BLaER1 treated with 17β-estradiol and CSF1 and Interleukin-3, amounts not matched to agents 10 nM and 100 nM (cell line): ENCODE data around the gene NETO1.

Experiments used
- H3K27ac ChIP-seq, 11 experiments: shearing (Covaris generic); formaldehyde crosslinking; 2 replicates each; pipeline ENCODE4 v1.8.1; 2022
- H3K27me3 ChIP-seq, 11 experiments: shearing (Covaris generic); formaldehyde crosslinking; 2 replicates each; pipeline ENCODE4 v1.8.1; 2022
- H3K36me3 ChIP-seq, 11 experiments: shearing (Covaris generic); formaldehyde crosslinking; 2 replicates each; pipeline ENCODE4 v1.8.1; 2022
- H3K4me1 ChIP-seq, 10 experiments: shearing (Covaris generic); formaldehyde crosslinking; 2 replicates each; pipeline ENCODE4 v1.8.1; 2022
- H3K4me2 ChIP-seq, 11 experiments: shearing (Covaris generic); formaldehyde crosslinking; 2 replicates each; pipeline ENCODE4 v1.8.1; 2022
- H3K4me3 ChIP-seq, 10 experiments: shearing (Covaris generic); formaldehyde crosslinking; 2 replicates each; pipeline ENCODE4 v1.8.1; 2022
- H3K9ac ChIP-seq, 11 experiments: shearing (Covaris generic); formaldehyde crosslinking; 2 replicates each; pipeline ENCODE4 v1.8.1; 2022
- H3K9me3 ChIP-seq, 11 experiments: shearing (Covaris generic); formaldehyde crosslinking; replicated peaks in 1 of 11; 2 replicates each; pipeline ENCODE4 v1.8.1; 2022
- H4K20me1 ChIP-seq, 11 experiments: shearing (Covaris generic); formaldehyde crosslinking; 2 replicates each; pipeline ENCODE4 v1.8.1; 2022
- Cebpa-rat ChIP-seq, 11 experiments: shearing (Covaris generic); IDR thresholded peaks; 2 replicates each; pipeline ENCODE4 v1.8.1; 2022

Gene NETO1

DNA sequence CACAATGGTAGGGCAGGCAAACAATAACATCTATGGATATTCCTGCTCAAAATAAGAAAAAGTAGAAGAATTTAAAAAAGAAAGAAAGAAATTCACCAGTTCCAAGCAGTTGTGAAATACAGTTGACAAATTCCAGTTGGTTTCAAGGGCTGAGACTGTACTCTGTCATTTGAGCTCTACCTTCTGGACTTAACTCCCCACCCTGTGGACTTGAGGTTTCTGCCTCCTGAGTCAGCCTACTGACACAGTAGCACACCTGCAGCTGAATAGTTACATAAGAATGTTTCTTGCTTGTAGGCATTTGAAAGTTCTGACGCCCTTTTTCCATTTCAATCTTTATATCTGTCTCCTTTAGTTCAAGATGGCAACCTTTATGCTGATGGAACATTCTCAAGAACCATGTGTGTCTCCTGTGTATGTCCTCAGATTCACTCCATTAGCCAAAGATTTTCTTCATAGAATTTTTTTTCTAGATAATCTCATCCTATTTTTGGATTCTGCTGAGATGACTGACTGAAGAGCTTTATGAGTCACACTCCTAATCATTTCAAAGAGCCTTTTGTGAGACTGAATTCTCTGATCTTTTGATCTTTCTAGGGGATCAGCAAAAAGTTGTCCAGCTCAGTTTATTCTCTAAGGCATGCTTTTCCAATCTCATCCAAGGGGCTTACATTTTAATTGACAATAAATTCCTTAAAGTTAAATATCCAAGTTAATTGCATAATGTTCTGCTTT lies 19.1 kb downstream of the NETO1 start:
- Histone ChIP-seq H3K4me3 (no peak overlapping the region), H4K20me1 (no peaks in the 10 kb centered on the region), H3K27me3 (no peaks in the 10 kb centered on the region), H3K9me3 (no peaks in the 10 kb centered on the region), H3K4me1 (no peaks in the 10 kb centered on the region), H3K27ac (no peak overlapping the region), H3K4me2 (no peak overlapping the region), H3K36me3 (no peaks in the 10 kb centered on the region), H3K9ac (no peak overlapping the region)
- no peak for TF ChIP-seq Cebpa-rat (IDR thresholded peaks at IDR 0.05)

DNA sequence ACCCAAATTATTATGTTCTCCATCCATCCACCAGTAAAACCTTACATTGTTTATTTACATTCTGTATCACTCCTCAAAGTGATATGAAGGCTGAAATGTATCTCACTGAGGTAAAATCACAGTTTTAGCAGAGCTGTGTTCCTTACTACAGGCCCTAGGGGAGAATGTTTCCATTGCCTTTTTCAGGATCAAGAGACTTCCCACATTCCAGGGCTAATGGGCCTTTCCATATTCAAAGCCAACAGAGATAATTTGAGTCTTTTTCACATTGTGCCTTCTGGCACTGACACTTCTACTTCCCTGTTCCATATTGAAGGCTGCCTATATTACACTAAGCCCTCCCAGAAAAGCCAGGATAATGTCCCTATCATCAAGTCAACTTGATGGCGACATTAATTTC lies 20.0 kb downstream of the NETO1 start:
- H3K27ac ChIP-seq: no peak overlapping the region
- no peak overlapping the region for H3K4me3 ChIP-seq
- H4K20me1 ChIP-seq: no peaks in the 10 kb centered on the region
- no peaks in the 10 kb centered on the region for H3K9me3 ChIP-seq
- no peak overlapping the region for H3K9ac ChIP-seq
- H3K4me1 ChIP-seq: no peaks in the 10 kb centered on the region
- no peak overlapping the region for H3K4me2 ChIP-seq
- H3K36me3 ChIP-seq: no peaks in the 10 kb centered on the region
- no peaks in the 10 kb centered on the region for H3K27me3 ChIP-seq
- no peak for TF ChIP-seq Cebpa-rat (IDR thresholded peaks at IDR 0.05)

DNA sequence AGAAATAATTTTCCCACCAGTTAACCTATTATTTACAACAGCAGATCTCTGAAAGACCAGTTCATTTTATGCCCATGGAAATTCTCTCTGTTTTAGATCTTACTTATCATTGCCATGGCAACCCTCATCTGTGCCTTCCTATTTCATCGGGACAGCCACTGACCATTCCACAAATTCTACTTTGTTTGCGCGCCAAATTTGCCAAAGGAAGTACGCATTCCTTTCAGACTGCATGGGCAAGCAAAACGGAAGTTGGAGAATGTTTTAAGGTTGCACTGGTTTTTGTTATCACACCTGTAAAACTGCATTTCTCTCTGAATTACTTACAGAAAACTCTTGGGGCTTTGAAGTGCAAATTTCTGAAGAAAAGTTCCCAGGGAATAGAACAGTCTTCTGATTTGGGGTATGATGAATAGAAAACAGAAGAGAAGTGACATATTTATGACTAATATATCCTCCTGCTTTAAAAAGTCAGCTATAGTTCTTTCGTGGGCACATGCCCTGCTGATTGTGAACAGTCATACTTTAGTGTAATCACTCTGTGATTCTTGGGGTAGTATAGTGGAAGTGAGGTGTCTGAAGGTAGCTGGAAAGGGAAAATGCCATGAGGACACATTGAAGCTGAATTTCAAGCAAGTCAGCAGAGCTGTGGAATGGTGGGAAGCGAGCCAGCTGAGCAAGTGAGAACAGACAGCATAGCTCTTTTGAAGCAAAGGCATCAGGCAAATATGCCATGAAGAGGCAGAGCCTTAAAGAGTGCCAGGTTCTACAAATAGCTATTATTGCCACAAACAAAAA lies 20.9 kb downstream of the NETO1 start:
- H4K20me1 ChIP-seq: no peaks in the 10 kb centered on the region
- H3K27me3 ChIP-seq: no peaks in the 10 kb centered on the region
- no peaks in the 10 kb centered on the region for H3K4me1 ChIP-seq
- no peak overlapping the region for H3K27ac ChIP-seq
- H3K4me2 ChIP-seq: no peak overlapping the region
- TF ChIP-seq Cebpa-rat (IDR thresholded peaks at IDR 0.05): no peak
- H3K9ac ChIP-seq: no peak overlapping the region
- H3K36me3 ChIP-seq: no peaks in the 10 kb centered on the region
- no peaks in the 10 kb centered on the region for H3K9me3 ChIP-seq
- H3K4me3 ChIP-seq: no peak overlapping the region

DNA sequence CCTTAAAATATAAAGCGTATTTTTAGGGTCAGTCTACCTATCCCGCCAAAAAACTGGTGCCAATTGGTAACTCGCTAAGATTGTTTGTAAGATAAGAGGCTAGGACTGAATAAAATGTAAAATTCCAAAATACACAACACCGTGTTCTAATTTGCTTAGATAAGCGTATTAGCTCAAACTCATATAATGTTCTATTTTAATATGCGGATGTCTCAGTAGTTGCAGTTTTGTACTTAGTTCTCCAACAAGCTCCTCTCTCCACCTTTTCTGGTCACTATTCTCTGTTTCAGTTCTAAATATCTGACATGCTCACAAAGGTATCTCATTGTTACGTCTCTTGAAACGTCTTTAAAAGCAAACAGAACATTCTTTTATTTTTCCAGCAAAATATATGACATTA lies 24.0 kb downstream of the NETO1 start:
- no peaks in the 10 kb centered on the region for H3K9me3 ChIP-seq
- H3K9ac ChIP-seq: no peak overlapping the region
- no peaks in the 10 kb centered on the region for H4K20me1 ChIP-seq
- no peak overlapping the region for H3K4me2 ChIP-seq
- H3K36me3 ChIP-seq: no peaks in the 10 kb centered on the region
- no peak for TF ChIP-seq Cebpa-rat (IDR thresholded peaks at IDR 0.05)
- no peaks in the 10 kb centered on the region for H3K27me3 ChIP-seq
- H3K4me3 ChIP-seq: no peak overlapping the region
- no peaks in the 10 kb centered on the region for H3K4me1 ChIP-seq
- H3K27ac ChIP-seq: no peak overlapping the region

DNA sequence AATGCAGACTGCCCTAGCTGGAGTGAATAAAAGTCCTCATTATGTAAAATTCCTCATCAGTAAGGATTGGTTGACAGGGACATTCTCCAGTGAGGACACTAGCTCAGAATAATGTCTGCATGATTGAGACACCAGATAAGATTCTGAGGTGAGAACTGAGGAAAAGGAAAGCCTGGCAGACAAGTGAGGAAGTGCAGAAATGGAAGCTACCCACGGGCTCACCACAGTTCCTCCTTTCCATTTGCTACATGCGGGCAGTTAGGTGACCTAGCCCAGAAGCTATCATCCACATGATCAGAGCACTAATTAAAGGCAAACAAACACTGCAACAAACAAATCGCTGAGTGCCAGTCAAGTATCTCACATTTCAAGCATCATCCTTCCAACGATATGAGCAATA lies 27.7 kb downstream of the NETO1 start:
- H3K9ac ChIP-seq: no peak overlapping the region
- H3K27me3 ChIP-seq: no peaks in the 10 kb centered on the region
- no peak for TF ChIP-seq Cebpa-rat (IDR thresholded peaks at IDR 0.05)
- H3K36me3 ChIP-seq: no peaks in the 10 kb centered on the region
- H3K9me3 ChIP-seq: no peaks in the 10 kb centered on the region
- H4K20me1 ChIP-seq: no peaks in the 10 kb centered on the region
- H3K4me2 ChIP-seq: no peak overlapping the region
- H3K4me3 ChIP-seq: no peak overlapping the region
- no peaks in the 10 kb centered on the region for H3K4me1 ChIP-seq
- H3K27ac ChIP-seq: no peak overlapping the region

DNA sequence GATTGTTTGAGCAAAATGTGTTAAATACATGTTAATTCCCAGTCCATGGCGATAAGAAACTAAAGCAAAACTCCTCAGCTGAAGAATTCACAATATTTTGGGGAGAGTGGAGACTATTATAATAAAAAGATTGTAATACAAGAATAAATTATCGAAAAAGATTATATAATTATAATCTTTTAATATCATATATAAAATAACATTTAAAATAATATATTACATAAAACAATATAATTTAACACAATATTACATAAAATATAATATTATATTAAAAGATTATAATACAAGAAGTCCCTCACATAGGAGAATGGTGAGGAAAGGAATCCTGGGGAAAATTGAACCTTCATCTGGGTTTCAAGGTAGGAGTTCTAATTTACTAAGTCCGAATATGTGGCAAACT lies 33.1 kb downstream of the NETO1 start:
- H3K4me2 ChIP-seq: no peak overlapping the region
- no peaks in the 10 kb centered on the region for H3K27me3 ChIP-seq
- no peaks in the 10 kb centered on the region; a peak in 1 of 22 replicates for H4K20me1 ChIP-seq
- no peaks in the 10 kb centered on the region for H3K9me3 ChIP-seq
- peaks cover 0 to 8% (median 3%) of the 10 kb centered on the region in 10 experiments; a peak in 5 of 20 replicates for H3K4me1 ChIP-seq
- H3K36me3 ChIP-seq: no peaks in the 10 kb centered on the region
- H3K27ac ChIP-seq: no peak overlapping the region
- H3K9ac ChIP-seq: no peak overlapping the region
- no peak for TF ChIP-seq Cebpa-rat (IDR thresholded peaks at IDR 0.05)
- no peak overlapping the region for H3K4me3 ChIP-seq

DNA sequence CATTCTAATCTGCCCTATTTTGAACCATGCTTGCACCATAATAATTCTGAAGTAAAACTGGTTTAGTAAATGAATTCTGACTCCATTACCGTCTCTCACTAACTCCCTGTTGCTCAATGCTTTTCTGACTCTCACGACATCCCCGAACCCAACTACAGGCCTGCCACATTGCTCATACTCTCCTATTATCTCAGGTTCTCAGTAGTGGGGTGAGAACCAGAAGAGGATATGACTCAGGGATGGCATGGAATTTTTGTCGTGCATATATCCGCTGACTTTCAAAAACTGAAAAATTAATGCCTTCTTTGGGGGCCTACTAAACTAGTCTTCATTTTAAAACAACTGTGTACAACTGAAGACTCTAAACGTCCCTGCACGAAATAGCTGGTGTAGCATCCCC lies 34.3 kb downstream of the NETO1 start:
- Histone ChIP-seq H4K20me1 (no peaks in the 10 kb centered on the region; a peak in 1 of 22 replicates), H3K4me2 (no peak overlapping the region), H3K27ac (no peak overlapping the region), H3K9me3 (no peaks in the 10 kb centered on the region), H3K27me3 (no peaks in the 10 kb centered on the region), H3K4me1 (peaks cover 0 to 10% (median 5%) of the 10 kb centered on the region in 10 experiments; a peak in 5 of 20 replicates), H3K4me3 (no peak overlapping the region), H3K9ac (no peak overlapping the region), H3K36me3 (no peaks in the 10 kb centered on the region)
- TF ChIP-seq Cebpa-rat (IDR thresholded peaks at IDR 0.05): no peak

DNA sequence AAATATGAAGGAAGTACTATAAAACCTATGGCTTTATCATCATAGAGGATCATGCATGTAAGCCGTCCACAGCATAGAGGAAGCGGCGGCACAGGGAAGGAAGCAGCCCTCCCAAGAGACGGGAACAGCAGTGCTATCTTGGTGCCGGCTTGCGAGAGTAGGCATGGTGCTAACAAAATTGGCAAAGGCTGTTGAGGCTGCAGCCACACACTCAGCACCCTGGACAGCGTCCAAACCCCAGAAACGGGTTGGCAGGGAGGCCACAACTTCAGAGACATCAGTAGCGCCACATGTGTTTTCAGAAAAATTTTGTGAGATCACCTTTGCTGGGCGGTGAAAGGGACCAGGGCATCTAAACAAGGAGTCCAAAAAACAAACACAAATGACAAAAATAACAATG lies 37.7 kb downstream of the NETO1 start:
- H3K27ac ChIP-seq: no peak overlapping the region
- TF ChIP-seq Cebpa-rat (IDR thresholded peaks at IDR 0.05): no peak
- no peaks in the 10 kb centered on the region for H3K27me3 ChIP-seq
- H3K9ac ChIP-seq: no peak overlapping the region
- H3K4me3 ChIP-seq: no peak overlapping the region
- H3K4me1 ChIP-seq: peaks cover 0 to 10% (median 5%) of the 10 kb centered on the region in 10 experiments; a peak in 5 of 20 replicates
- peak overlapping the region in 3 of 11 experiments; percentile 17 to 28 (median 20); a peak in 4 of 22 replicates for H3K4me2 ChIP-seq
- no peaks in the 10 kb centered on the region; a peak in 1 of 22 replicates for H4K20me1 ChIP-seq
- H3K9me3 ChIP-seq: no peaks in the 10 kb centered on the region
- H3K36me3 ChIP-seq: no peaks in the 10 kb centered on the region

DNA sequence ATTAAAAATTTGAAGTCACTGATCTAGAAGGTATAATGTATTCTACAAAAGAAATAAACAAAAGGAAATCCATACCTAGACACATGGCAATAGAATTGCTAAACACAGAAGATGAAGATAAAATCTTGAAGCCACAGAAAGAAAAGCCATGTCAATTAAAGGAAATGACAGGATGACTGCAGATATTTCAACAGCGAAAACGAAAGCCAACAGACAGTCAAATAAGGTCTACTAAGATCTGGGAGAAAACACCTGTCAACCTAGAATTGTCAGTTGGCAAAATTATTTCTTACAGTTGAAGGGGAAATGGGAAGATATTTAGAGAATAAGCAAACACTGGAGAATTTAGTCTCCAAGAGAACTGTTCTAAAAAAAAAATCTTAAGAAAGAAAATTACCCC lies 39.2 kb downstream of the NETO1 start:
- H3K9me3 ChIP-seq: no peaks in the 10 kb centered on the region
- no peak overlapping the region for H3K4me2 ChIP-seq
- H4K20me1 ChIP-seq: no peaks in the 10 kb centered on the region; a peak in 1 of 22 replicates
- no peak for TF ChIP-seq Cebpa-rat (IDR thresholded peaks at IDR 0.05)
- peaks cover 0 to 10% (median 5%) of the 10 kb centered on the region in 10 experiments; a peak in 5 of 20 replicates for H3K4me1 ChIP-seq
- no peak overlapping the region for H3K4me3 ChIP-seq
- H3K9ac ChIP-seq: no peak overlapping the region
- H3K27me3 ChIP-seq: no peaks in the 10 kb centered on the region
- H3K27ac ChIP-seq: no peak overlapping the region
- H3K36me3 ChIP-seq: no peaks in the 10 kb centered on the region
